Measurements from ENCODE around the gene ANO2. TPM values are rescaled to one million over a fixed set of nuclear protein-coding genes. Genes with fewer than 3 reads are reported as not detected.

The ANO2 gene
- polyA plus RNA-seq (2013, experiment 1 of 4): 7.2 TPM
- polyA plus RNA-seq (2013, experiment 2 of 4): 5.0 TPM
- 3.5 TPM for polyA plus RNA-seq (2013, experiment 3 of 4)
- polyA plus RNA-seq (2013, experiment 4 of 4): 6.6 TPM

DNA sequence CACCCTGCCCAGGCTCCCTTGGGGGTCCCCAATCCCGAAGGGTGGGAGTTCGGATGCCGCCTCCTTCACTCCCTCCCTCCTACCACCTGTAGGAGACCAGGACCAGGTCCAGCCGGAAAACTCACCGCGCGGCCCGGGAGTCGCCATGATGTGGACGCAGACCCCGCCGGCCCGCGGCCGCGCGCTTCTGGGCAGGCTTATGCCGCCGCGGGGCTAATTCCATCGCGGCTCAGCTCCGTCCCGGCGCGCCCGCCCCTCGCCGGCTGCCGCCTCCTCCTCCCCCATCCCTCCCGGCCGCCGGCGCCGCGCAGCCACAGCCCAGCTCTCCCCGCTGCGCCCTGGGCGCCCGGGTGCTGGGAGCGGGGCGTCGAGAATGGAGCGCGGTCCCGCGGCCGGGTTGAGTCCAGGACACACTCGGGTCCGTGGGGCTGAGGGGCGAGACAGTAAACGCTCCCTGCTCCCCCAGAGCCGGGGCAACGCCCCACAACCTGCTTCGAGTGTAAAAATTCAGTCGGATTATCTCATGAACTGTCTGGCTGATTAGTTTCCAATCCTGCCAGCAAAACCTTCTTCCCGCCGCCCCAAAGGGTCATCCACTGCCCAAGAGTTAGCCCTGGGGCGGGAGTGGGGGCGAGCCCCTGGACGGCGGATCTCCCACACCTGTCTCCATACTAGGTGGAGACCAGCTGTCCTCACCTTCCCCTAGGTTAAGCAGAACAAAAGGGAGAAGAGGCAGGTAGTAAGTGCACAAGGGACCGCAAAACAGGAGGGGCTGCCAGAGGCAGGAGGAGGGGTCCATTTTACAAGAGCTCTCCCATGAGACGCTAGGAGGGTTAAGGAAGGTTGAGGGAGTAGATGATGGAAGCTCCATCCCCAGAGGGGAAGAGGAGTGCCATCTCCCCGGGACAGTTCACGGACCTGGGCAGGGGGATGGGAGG, at the start of gene ANO2:
Gene ANO2 (minus strand): TSS at position 189 of the 938 bp plus-strand sequence. CDS start 42 bp downstream, at position 147.
- H3K36me3 ChIP-seq (ENCODE audit: control insufficient read depth, insufficient read depth, low read length): no peaks in the 10 kb centered on the region
- H3K27me3 ChIP-seq (ENCODE audit: control insufficient read depth, insufficient read depth, low read length, poor library complexity, severe bottlenecking): peaks cover 41% of the 10 kb centered on the region
- H3K27ac ChIP-seq (ENCODE audit: insufficient read depth, low read depth, low read length, poor library complexity, severe bottlenecking): no peak within 1 kb of the TSS
- peak within 1 kb of the TSS; percentile 65 for H3K4me3 ChIP-seq (ENCODE audit: insufficient read depth, low read depth, low read length)
- H3K4me1 ChIP-seq (ENCODE audit: control insufficient read depth, insufficient read depth, low read length): peaks cover 5% of the 10 kb centered on the region
- H3K9me3 ChIP-seq (ENCODE audit: control insufficient read depth, low read length): no peaks in the 10 kb centered on the region
- WGBS, 2 experiments: 3% methylated on average over 66 of the region's 66 CpGs

GRCh38 chr12:5989621-5990020, 44.6 kb upstream of the ANO2 start:
- H3K36me3 ChIP-seq (ENCODE audit: control insufficient read depth, insufficient read depth, low read length): no peaks in the 10 kb centered on the region
- H3K4me3 ChIP-seq (ENCODE audit: insufficient read depth, low read depth, low read length): no peak overlapping the region
- H3K4me1 ChIP-seq (ENCODE audit: control insufficient read depth, insufficient read depth, low read length): peaks cover 7% of the 10 kb centered on the region
- no peaks in the 10 kb centered on the region for H3K27me3 ChIP-seq (ENCODE audit: control insufficient read depth, insufficient read depth, low read length, poor library complexity, severe bottlenecking)
- no peaks in the 10 kb centered on the region for H3K9me3 ChIP-seq (ENCODE audit: control insufficient read depth, low read length)
- 78 to 89% methylated on average over 3 of the region's 3 CpGs for WGBS, 2 experiments
- H3K27ac ChIP-seq (ENCODE audit: insufficient read depth, low read depth, low read length, poor library complexity, severe bottlenecking): no peak overlapping the region

DNA sequence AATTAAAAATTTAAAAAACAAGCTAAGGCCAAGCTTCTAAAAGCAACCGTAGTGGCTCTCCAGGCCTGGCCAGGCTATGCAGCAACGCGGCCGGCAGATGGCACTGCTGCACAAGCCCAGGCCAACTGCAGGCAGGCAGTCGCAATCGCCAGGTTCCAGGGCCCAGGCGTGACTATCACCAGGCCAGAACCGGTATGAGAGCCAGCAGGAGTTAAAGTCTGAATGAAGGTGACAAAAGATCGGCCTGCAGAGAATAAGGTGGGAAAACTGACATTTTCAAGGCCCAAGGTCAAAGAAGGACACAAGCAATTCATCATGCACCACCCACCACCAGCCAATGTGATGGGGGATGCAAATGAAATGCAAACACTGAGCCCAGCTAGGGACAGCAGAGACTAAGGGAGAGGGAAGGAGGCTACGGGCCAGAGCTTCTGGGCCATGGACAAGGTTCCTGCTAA, 43.6 kb upstream of the ANO2 start:
- no peaks in the 10 kb centered on the region for H3K36me3 ChIP-seq (ENCODE audit: control insufficient read depth, insufficient read depth, low read length)

DNA sequence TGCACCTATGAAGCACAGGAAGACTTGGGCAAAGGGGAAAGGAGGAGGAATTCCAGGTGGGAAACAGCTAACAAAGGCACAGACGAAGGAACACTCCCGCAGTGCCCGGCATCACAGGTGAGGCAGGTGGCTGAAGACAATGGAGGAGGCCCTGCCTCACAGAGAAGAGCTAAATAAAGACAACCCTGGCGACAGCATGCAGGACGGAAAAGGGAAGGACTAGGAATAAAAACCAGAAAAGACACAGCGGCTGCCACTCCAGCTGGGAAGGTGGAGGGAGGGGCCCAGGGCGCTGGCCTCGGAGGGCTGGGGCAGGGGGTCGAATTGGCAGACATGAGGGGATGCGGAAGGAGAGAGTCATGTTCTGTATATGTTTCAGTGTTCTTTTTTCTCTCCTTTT, 43.0 kb upstream of the ANO2 start:
- H3K27me3 ChIP-seq (ENCODE audit: control insufficient read depth, insufficient read depth, low read length, poor library complexity, severe bottlenecking): no peaks in the 10 kb centered on the region
- no peak overlapping the region for H3K4me3 ChIP-seq (ENCODE audit: insufficient read depth, low read depth, low read length)
- H3K4me1 ChIP-seq (ENCODE audit: control insufficient read depth, insufficient read depth, low read length): peaks cover 7% of the 10 kb centered on the region
- no peaks in the 10 kb centered on the region for H3K36me3 ChIP-seq (ENCODE audit: control insufficient read depth, insufficient read depth, low read length)
- WGBS, 2 experiments: 65 to 66% methylated on average over 9 to 10 of the region's 10 CpGs
- H3K27ac ChIP-seq (ENCODE audit: insufficient read depth, low read depth, low read length, poor library complexity, severe bottlenecking): no peak overlapping the region
- H3K9me3 ChIP-seq (ENCODE audit: control insufficient read depth, low read length): no peaks in the 10 kb centered on the region

More for the DNA sequence above, 43.6 kb upstream of the ANO2 start:
- WGBS, 2 experiments: 9 to 12% methylated on average over 10 of the region's 10 CpGs
- H3K4me3 ChIP-seq (ENCODE audit: insufficient read depth, low read depth, low read length): no peak overlapping the region
- H3K4me1 ChIP-seq (ENCODE audit: control insufficient read depth, insufficient read depth, low read length): peaks cover 7% of the 10 kb centered on the region
- no peaks in the 10 kb centered on the region for H3K27me3 ChIP-seq (ENCODE audit: control insufficient read depth, insufficient read depth, low read length, poor library complexity, severe bottlenecking)
- no peaks in the 10 kb centered on the region for H3K9me3 ChIP-seq (ENCODE audit: control insufficient read depth, low read length)
- H3K27ac ChIP-seq (ENCODE audit: insufficient read depth, low read depth, low read length, poor library complexity, severe bottlenecking): no peak overlapping the region

DNA sequence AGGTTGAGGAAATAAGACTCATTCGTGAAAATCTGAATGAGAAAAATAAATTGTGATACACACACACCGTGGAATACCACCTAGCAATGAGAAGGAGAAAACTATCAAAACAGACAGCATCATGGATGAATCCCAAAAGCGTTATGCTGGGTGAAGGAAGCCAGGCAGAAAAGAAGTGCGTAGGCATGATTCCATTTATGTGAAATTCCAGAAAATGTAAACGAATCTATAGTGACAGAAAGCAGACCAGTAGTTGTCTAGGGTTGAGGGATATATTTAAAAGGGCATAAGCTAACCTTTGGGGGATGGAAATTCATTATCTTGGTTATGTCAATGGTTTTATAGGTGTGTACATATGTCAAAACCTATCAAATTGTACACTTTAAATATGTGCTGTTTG, 42.5 kb upstream of the ANO2 start:
- WGBS, 2 experiments: 93 to 96% methylated on average over 5 of the region's 5 CpGs
- Histone ChIP-seq H3K4me3 (ENCODE audit: insufficient read depth, low read depth, low read length) (no peak overlapping the region), H3K9me3 (ENCODE audit: control insufficient read depth, low read length) (no peaks in the 10 kb centered on the region), H3K4me1 (ENCODE audit: control insufficient read depth, insufficient read depth, low read length) (peaks cover 7% of the 10 kb centered on the region), H3K27ac (ENCODE audit: insufficient read depth, low read depth, low read length, poor library complexity, severe bottlenecking) (no peak overlapping the region), H3K27me3 (ENCODE audit: control insufficient read depth, insufficient read depth, low read length, poor library complexity, severe bottlenecking) (no peaks in the 10 kb centered on the region), H3K36me3 (ENCODE audit: control insufficient read depth, insufficient read depth, low read length) (no peaks in the 10 kb centered on the region)

- H3K27ac ChIP-seq (ENCODE audit: insufficient read depth, low read depth, low read length, poor library complexity, severe bottlenecking): no peak overlapping the region
- no peak overlapping the region for H3K4me3 ChIP-seq (ENCODE audit: insufficient read depth, low read depth, low read length)
- no peaks in the 10 kb centered on the region for H3K36me3 ChIP-seq (ENCODE audit: control insufficient read depth, insufficient read depth, low read length)
- WGBS, 2 experiments: 76% methylated on average over 8 of the region's 8 CpGs
- H3K27me3 ChIP-seq (ENCODE audit: control insufficient read depth, insufficient read depth, low read length, poor library complexity, severe bottlenecking): no peaks in the 10 kb centered on the region
- peaks cover 7% of the 10 kb centered on the region for H3K4me1 ChIP-seq (ENCODE audit: control insufficient read depth, insufficient read depth, low read length)
- no peaks in the 10 kb centered on the region for H3K9me3 ChIP-seq (ENCODE audit: control insufficient read depth, low read length)
Measured at GRCh38 chr12:5985471-5985870, 40.4 kb upstream of the ANO2 start.

DNA sequence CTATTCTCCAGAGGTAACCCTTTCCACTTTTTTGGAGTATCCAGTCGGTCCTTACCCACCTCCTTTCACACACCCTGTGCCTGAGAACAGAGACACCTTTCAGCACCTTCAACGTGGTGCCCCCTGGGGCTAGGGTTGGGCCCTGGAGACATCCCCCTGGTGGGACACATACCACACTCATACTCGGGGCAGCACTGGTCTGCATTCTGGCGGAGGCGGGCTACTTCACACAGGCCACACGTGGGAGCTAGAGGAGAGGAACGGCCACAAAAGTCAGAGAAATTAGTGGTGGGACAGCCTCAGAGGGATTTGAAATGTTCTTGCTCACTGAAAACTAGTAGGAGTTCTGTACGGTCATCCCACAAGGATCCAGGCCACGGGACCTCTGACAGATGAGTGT, 39.8 kb upstream of the ANO2 start:
- H3K4me3 ChIP-seq (ENCODE audit: insufficient read depth, low read depth, low read length): no peak overlapping the region
- H3K27me3 ChIP-seq (ENCODE audit: control insufficient read depth, insufficient read depth, low read length, poor library complexity, severe bottlenecking): no peaks in the 10 kb centered on the region
- 82 to 85% methylated on average over 9 of the region's 9 CpGs for WGBS, 2 experiments
- H3K36me3 ChIP-seq (ENCODE audit: control insufficient read depth, insufficient read depth, low read length): no peaks in the 10 kb centered on the region
- H3K27ac ChIP-seq (ENCODE audit: insufficient read depth, low read depth, low read length, poor library complexity, severe bottlenecking): no peak overlapping the region
- peaks cover 7% of the 10 kb centered on the region for H3K4me1 ChIP-seq (ENCODE audit: control insufficient read depth, insufficient read depth, low read length)
- no peaks in the 10 kb centered on the region for H3K9me3 ChIP-seq (ENCODE audit: control insufficient read depth, low read length)

GRCh38 chr12:5982106-5982505, 37.0 kb upstream of the ANO2 start:
- Histone ChIP-seq H3K4me1 (ENCODE audit: control insufficient read depth, insufficient read depth, low read length) (peaks cover 7% of the 10 kb centered on the region), H3K4me3 (ENCODE audit: insufficient read depth, low read depth, low read length) (no peak overlapping the region), H3K36me3 (ENCODE audit: control insufficient read depth, insufficient read depth, low read length) (no peaks in the 10 kb centered on the region), H3K27me3 (ENCODE audit: control insufficient read depth, insufficient read depth, low read length, poor library complexity, severe bottlenecking) (no peaks in the 10 kb centered on the region), H3K9me3 (ENCODE audit: control insufficient read depth, low read length) (no peaks in the 10 kb centered on the region), H3K27ac (ENCODE audit: insufficient read depth, low read depth, low read length, poor library complexity, severe bottlenecking) (no peak overlapping the region)
- WGBS, 2 experiments: 88 to 92% methylated on average over 4 of the region's 4 CpGs

DNA sequence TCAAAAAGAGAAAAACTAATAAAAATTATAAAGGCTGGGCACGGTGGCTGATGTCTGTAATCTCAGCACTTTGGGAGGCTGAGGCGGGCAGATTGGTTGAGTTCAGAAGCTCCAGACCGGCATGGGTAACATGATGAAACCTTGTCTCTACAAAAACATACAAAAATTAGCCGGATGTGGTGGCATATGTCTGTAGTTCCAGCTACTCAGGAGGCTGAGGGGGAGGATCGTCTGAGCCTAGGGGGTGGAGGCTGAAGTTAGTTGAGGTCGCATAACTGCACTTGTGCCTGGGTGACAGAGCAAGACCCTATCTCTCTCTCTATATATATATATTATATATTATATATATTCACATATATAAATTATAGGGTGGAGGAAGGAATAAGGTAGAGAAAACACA, 32.5 kb upstream of the ANO2 start:
- H3K4me3 ChIP-seq (ENCODE audit: insufficient read depth, low read depth, low read length): no peak overlapping the region
- H3K36me3 ChIP-seq (ENCODE audit: control insufficient read depth, insufficient read depth, low read length): no peaks in the 10 kb centered on the region
- no peaks in the 10 kb centered on the region for H3K27me3 ChIP-seq (ENCODE audit: control insufficient read depth, insufficient read depth, low read length, poor library complexity, severe bottlenecking)
- WGBS, 2 experiments: 97% methylated on average over 5 of the region's 6 CpGs
- no peaks in the 10 kb centered on the region for H3K4me1 ChIP-seq (ENCODE audit: control insufficient read depth, insufficient read depth, low read length)
- no peaks in the 10 kb centered on the region for H3K9me3 ChIP-seq (ENCODE audit: control insufficient read depth, low read length)
- no peak overlapping the region for H3K27ac ChIP-seq (ENCODE audit: insufficient read depth, low read depth, low read length, poor library complexity, severe bottlenecking)

GRCh38 chr12:5976711-5977110, 31.7 kb upstream of the ANO2 start:
- Histone ChIP-seq H3K36me3 (ENCODE audit: control insufficient read depth, insufficient read depth, low read length) (no peaks in the 10 kb centered on the region), H3K27me3 (ENCODE audit: control insufficient read depth, insufficient read depth, low read length, poor library complexity, severe bottlenecking) (no peaks in the 10 kb centered on the region), H3K9me3 (ENCODE audit: control insufficient read depth, low read length) (no peaks in the 10 kb centered on the region), H3K27ac (ENCODE audit: insufficient read depth, low read depth, low read length, poor library complexity, severe bottlenecking) (no peak overlapping the region), H3K4me1 (ENCODE audit: control insufficient read depth, insufficient read depth, low read length) (no peaks in the 10 kb centered on the region), H3K4me3 (ENCODE audit: insufficient read depth, low read depth, low read length) (no peak overlapping the region)
- 79 to 85% methylated on average over 6 of the region's 6 CpGs for WGBS, 2 experiments
